Activated CD8-positive, alpha-beta T cell treated with anti-CD3 and anti-CD28 coated beads for 36 hours (primary cell): ENCODE data around the gene TEF. TPM values are rescaled to one million over a fixed set of nuclear protein-coding genes. Genes with fewer than 3 reads are reported as not detected.
"Not testable (repeated sequence)": the region's sequence is repeated elsewhere in the genome, so short reads cannot be mapped to it uniquely, and the experiment has no call there.

ENCODE experiments used
- ATAC-seq: fragments of 200-7000 bp; cut with Tn5 transposase; one replicate; pipeline ENCODE4 v1.10.0; 2021; ENCODE audit warnings: mild to moderate bottlenecking, moderate library complexity
- CTCF ChIA-PET: fragments of 350-600 bp; sonication (Branson Sonifier 250); formaldehyde crosslinking; loops from one replicate; lab custom pipeline; 2021; ENCODE audit warnings: antibody characterized with exemption; lab: Charles Lee
- POLR2A ChIA-PET: fragments of 350-600 bp; sonication (Branson Sonifier 250); formaldehyde crosslinking; loops from one replicate; lab custom pipeline; 2021; ENCODE audit warnings: antibody characterized with exemption; lab: Charles Lee
- DNase-seq: peaks from one replicate; pipeline ENCODE4 v3.0.0-alpha.2; 2020
- H3K27ac Mint-ChIP-seq: one replicate; pipeline ENCODE4 v1.8.0; 2021; ENCODE audit warnings: mild to moderate bottlenecking, mixed read lengths
- H3K27me3 Mint-ChIP-seq: one replicate; pipeline ENCODE4 v1.8.0; 2021; ENCODE audit warnings: mixed read lengths
- H3K36me3 Mint-ChIP-seq: one replicate; pipeline ENCODE4 v1.8.0; 2021; ENCODE audit warnings: low read depth, mixed read lengths
- H3K4me1 Mint-ChIP-seq: one replicate; pipeline ENCODE4 v1.8.0; 2021; ENCODE audit warnings: low read depth, mixed read lengths
- H3K4me3 Mint-ChIP-seq: one replicate; pipeline ENCODE4 v1.8.0; 2021; ENCODE audit warnings: mild to moderate bottlenecking, moderate library complexity, mixed read lengths
- H3K9me3 Mint-ChIP-seq: one replicate; pipeline ENCODE4 v1.8.0; 2021; ENCODE audit warnings: mixed read lengths
- intact Hi-C: fragments of 100-400 bp; cut with micrococcal nuclease; formaldehyde crosslinking; loops from one replicate; pipeline ENCODE4 v1.10.0; 2022
- total RNA-seq, 2 experiments: library from RNA; stranded (reverse); gene quantifications; one replicate each; pipeline ENCODE4 v1.2.3, GENCODE V29; 2021
- TF ChIP-seq, protein P1 (sequence below): fragments of 200-600 bp; IDR thresholded peaks from one replicate; pipeline ENCODE4 v1.8.0; 2022; ENCODE audit warnings: antibody characterized with exemption, mild to moderate bottlenecking

The TEF gene
- total RNA-seq, 2 experiments from 2014 or later: 1.4 to 2.0 TPM

DNA sequence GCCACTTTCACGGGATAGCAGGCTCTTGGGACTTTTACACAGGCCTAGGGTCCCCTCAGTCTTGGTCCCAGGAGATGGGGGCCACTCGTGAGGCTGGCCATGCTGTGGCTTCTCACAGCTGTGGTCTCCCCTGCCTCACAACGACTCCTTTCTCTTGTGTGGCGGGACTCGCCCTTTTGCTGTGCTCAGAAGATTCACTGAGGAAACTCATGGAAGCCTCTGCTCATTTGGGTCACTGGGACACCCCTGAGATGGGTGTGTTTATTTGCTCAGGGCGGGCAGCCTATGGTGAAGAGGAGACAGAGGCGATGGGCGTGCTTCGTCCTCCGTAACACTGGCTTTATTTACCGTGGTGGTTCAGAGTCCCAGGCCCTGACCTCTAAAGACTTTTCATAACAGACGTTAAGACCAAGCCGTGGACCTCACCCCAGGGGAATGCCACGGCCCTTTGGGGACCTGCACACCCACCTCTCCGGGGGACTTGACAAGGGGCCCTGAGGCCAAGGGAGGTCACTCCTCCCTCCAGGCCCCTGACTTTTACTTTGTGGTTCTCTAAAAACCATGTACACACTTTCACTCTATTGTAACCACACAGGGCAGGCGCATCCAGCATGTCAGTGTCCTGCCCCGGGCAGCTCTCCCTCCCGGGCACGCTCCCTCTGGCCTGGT is 15.5 kb downstream of the TEF start:
- intact Hi-C loops: no loop called here
- no peak overlapping the region for H3K4me3 Mint-ChIP-seq
- H3K9me3 Mint-ChIP-seq: no peaks in the 10 kb centered on the region
- TF ChIP-seq, protein P1, sequence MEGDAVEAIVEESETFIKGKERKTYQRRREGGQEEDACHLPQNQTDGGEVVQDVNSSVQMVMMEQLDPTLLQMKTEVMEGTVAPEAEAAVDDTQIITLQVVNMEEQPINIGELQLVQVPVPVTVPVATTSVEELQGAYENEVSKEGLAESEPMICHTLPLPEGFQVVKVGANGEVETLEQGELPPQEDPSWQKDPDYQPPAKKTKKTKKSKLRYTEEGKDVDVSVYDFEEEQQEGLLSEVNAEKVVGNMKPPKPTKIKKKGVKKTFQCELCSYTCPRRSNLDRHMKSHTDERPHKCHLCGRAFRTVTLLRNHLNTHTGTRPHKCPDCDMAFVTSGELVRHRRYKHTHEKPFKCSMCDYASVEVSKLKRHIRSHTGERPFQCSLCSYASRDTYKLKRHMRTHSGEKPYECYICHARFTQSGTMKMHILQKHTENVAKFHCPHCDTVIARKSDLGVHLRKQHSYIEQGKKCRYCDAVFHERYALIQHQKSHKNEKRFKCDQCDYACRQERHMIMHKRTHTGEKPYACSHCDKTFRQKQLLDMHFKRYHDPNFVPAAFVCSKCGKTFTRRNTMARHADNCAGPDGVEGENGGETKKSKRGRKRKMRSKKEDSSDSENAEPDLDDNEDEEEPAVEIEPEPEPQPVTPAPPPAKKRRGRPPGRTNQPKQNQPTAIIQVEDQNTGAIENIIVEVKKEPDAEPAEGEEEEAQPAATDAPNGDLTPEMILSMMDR: no peak
- H3K27ac Mint-ChIP-seq: no peak overlapping the region
- H3K4me1 Mint-ChIP-seq: no peaks in the 10 kb centered on the region
- H3K36me3 Mint-ChIP-seq: no peaks in the 10 kb centered on the region
- POLR2A ChIA-PET: interaction anchor here (0.5 to 1.2 kb wide), 4 partner anchors 49 to 139 kb away, joined by 3 to 4 read pairs (median 4); partner anchors contain the start of gene TOB2
- ATAC-seq: no peak
- DNase-seq: no peak
- CTCF ChIA-PET: interaction anchor here (8.9 kb wide), 1 partner anchor 128 kb away, joined by 106 read pairs; no protein-coding TSS in a partner anchor
- no peaks in the 10 kb centered on the region for H3K27me3 Mint-ChIP-seq

DNA sequence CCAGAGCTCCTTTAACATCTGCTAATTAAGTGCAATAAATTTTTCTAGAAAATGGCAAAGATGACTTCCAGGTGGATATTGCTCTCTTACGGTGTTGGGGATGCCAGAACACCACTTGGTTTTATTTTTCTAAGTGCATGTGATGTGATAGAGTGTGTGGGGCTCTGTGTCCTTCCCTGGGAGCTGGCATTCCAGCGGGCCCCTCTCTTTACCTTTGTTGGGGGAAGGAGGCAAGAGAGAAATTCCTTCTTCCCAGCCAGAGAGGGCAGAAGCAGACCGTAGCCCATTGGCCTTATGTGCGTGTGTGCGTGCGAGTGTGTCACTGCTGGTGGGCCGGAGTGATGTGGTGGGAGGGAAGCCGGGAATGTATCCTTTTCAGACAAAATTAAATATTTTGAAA is 17.2 kb downstream of the TEF start:
- ChIA-PET CTCF (interaction anchor here (1.4 to 8.9 kb wide), 2 partner anchors 126 to 134 kb away, joined by 3 to 106 read pairs; no protein-coding TSS in a partner anchor), POLR2A (no interaction called here)
- intact Hi-C loops: no loop called here
- ATAC-seq: no peak
- peaks cover 3% of the 10 kb centered on the region for H3K4me1 Mint-ChIP-seq
- no peaks in the 10 kb centered on the region for H3K27me3 Mint-ChIP-seq
- DNase-seq: no peak
- no peak overlapping the region for H3K27ac Mint-ChIP-seq
- H3K4me3 Mint-ChIP-seq: no peak overlapping the region
- H3K36me3 Mint-ChIP-seq: no peaks in the 10 kb centered on the region
- TF ChIP-seq, protein P1: no peak
- no peaks in the 10 kb centered on the region for H3K9me3 Mint-ChIP-seq

DNA sequence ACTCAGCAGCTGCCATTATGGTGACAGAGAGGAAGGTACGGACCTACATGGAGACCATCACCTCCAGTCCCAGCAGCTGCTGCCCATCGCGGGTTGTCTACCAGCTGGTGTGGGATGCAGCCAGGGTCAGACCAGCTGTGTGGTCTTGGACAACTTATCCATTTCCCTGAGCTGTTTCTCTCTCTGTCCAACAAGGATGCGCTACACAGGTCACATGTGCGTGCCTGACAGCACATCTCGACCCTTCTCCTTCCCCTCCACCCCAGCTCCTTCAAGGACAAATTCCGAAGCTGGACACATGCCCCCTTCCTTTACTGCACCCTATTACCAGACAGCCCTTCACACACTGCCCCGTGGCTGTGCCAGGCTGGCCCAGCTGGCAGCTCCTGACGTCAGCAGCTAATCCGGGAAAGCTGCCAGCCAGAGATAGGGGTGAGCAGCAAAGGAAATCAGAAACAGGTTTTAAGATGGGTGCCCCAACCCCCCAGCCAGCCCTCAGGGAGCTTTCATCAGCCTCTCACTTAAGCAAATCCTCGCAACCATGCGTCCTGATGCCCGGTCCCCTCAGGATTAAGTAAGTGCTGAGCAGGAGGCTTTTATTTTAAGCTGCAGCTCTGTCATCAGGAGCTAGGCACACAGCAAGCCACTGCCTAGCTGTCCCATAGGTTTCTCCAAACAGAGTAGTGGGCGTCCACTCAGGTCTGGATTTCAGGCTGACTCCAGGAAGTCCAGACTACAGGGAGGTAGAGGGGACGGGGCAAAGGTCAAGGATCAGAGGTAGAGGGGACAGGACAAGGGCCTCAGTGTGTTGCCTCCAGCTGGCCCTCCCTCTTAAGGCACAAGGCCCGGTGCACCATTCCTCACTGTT is 20.3 kb downstream of the TEF start:
- ATAC-seq (no peak), DNase-seq (no peak)
- H3K36me3 Mint-ChIP-seq: no peaks in the 10 kb centered on the region
- H3K27me3 Mint-ChIP-seq: no peaks in the 10 kb centered on the region
- POLR2A ChIA-PET: interaction anchor here (0.9 to 2.9 kb wide), 3 partner anchors 44 to 67 kb away, joined by 3 to 15 read pairs (median 8); partner anchors contain the start of genes ACO2, PHF5A and TOB2
- H3K4me3 Mint-ChIP-seq: no peak overlapping the region
- TF ChIP-seq, protein P1: no peak
- H3K27ac Mint-ChIP-seq: no peak overlapping the region
- H3K4me1 Mint-ChIP-seq: peaks cover 19% of the 10 kb centered on the region
- CTCF ChIA-PET: interaction anchor here (0.8 to 8.9 kb wide), 16 partner anchors 9 to 194 kb away, joined by 3 to 106 read pairs (median 14); partner anchors contain the start of genes ACO2, PHF5A and TEF
- intact Hi-C loops: loop anchor here (5.0 kb wide), 1 partner anchor 125 kb away; no protein-coding TSS in a partner anchor
- H3K9me3 Mint-ChIP-seq: no peaks in the 10 kb centered on the region

DNA sequence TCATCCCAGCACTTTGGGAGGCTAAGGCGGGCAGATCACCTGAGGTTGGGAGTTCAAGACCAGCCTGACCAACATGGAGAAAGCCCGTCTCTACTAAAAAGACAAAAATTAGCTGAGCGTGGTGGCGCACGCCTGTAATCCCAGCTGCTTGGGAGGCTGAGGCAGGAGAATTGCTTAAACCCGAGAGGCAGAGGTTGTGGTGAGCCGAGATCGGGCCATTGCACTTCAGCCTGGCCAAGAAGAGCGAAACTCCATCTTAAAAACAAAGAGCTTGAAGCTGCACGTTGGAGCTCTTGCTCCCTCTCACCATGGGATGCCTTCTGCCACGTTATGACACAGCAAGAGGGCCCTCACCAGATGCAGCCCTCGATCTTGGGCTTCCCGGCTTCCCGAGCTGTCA is 21.1 kb downstream of the TEF start:
- DNase-seq, H3K9me3 Mint-ChIP-seq, H3K27me3 Mint-ChIP-seq, H3K36me3 Mint-ChIP-seq, ATAC-seq, H3K4me3 Mint-ChIP-seq, H3K27ac Mint-ChIP-seq: not testable (repeated sequence)
- intact Hi-C loops: loop anchor here (5.0 kb wide), 1 partner anchor 124 kb away; no protein-coding TSS in a partner anchor
- peaks cover 19% of the 10 kb centered on the region for H3K4me1 Mint-ChIP-seq
- CTCF ChIA-PET: interaction anchor here (0.7 to 8.9 kb wide), 26 partner anchors 10 to 646 kb away, joined by 3 to 106 read pairs (median 8); partner anchors contain the start of genes ACO2, PHF5A, TEF and TOB2
- POLR2A ChIA-PET: interaction anchor here (2.5 to 2.9 kb wide), 3 partner anchors 43 to 115 kb away, joined by 7 to 15 read pairs (median 8); partner anchors contain the start of gene TOB2
